Measurements from ENCODE around the gene TTLL11.

Gene TTLL11

GRCh38 chr9:122109035-122109813 is 16.1 kb upstream of the TTLL11 start:
- no peaks in the 10 kb centered on the region for H3K4me1 Mint-ChIP-seq
- DNase-seq = no peak
- no peak overlapping the region for H3K4me3 Mint-ChIP-seq
- H3K36me3 Mint-ChIP-seq = no peaks in the 10 kb centered on the region
- no peak overlapping the region for H3K27ac Mint-ChIP-seq
- peaks cover 2% of the 10 kb centered on the region for H3K9me3 Mint-ChIP-seq
- CTCF ChIA-PET = interaction anchor here (0.6 to 2.2 kb wide), 3 partner anchors 10 to 359 kb away, joined by 3 to 15 read pairs (median 9); no protein-coding TSS in a partner anchor
- peaks cover 8% of the 10 kb centered on the region for H3K27me3 Mint-ChIP-seq

- CTCF ChIA-PET = interaction anchor here (0.7 to 2.2 kb wide), 3 partner anchors 11 to 15 kb away, joined by 3 to 15 read pairs (median 6); no protein-coding TSS in a partner anchor
- Mint-ChIP-seq H3K4me1 (no peaks in the 10 kb centered on the region), H3K27me3 (peaks cover 4% of the 10 kb centered on the region), H3K4me3 (no peak overlapping the region), H3K27ac (no peak overlapping the region), H3K36me3 (no peaks in the 10 kb centered on the region), H3K9me3 (peaks cover 10% of the 10 kb centered on the region)
- no peak for DNase-seq
Measured at GRCh38 chr9:122107291-122107805, 14.2 kb upstream of the TTLL11 start.

DNA sequence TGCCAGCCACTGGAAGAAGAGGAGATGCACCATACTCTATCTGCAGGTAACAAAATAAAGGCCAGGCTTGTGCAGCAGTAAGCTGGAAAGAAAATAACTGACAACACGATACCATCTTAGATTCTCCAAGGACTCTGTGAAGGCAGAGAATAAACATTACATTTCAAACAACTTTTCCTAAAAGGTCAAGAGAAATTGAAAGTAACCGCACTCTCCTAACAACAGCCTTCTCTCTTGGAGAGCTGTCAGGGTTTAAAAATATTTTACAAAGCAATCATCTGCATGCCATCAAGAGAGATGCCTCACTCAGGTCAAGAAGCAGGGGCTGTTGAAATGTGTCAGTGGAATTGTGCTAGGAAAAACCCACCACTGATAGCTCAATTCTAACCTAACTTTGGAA is 13.5 kb upstream of the TTLL11 start:
- Mint-ChIP-seq H3K9me3 (peaks cover 10% of the 10 kb centered on the region), H3K4me1 (no peaks in the 10 kb centered on the region), H3K36me3 (no peaks in the 10 kb centered on the region), H3K27me3 (peaks cover 10% of the 10 kb centered on the region), H3K4me3 (no peak overlapping the region), H3K27ac (no peak overlapping the region)
- no peak for DNase-seq
- CTCF ChIA-PET = interaction anchor here (0.8 to 1.3 kb wide), 2 partner anchors 11 to 356 kb away, joined by 4 to 6 read pairs; no protein-coding TSS in a partner anchor

DNA sequence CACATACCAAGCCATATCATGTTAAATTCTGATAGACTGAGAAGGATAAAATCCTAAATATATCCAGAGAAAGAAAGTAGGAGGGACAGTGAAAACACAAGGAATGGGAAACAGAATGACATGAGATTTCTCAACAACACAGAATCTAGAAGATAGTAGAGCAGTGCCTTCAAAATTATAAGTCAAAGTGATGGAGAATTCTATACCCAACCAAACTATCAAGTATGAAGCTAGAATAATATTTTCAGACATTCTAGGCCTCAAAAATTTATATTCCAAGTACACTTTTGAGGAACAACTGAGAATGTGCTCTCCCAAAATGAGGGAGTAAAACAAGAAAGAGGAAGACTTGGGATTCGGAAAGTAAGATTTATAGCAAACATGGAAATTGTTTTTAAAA is 10.9 kb upstream of the TTLL11 start:
- Mint-ChIP-seq H3K27ac (no peak overlapping the region), H3K9me3 (peaks cover 10% of the 10 kb centered on the region), H3K4me1 (peaks cover 4% of the 10 kb centered on the region), H3K4me3 (no peak overlapping the region), H3K36me3 (no peaks in the 10 kb centered on the region), H3K27me3 (peaks cover 18% of the 10 kb centered on the region)
- CTCF ChIA-PET = interaction anchor here (0.7 kb wide), 2 partner anchors 245 to 247 kb away, joined by 3 read pairs; no protein-coding TSS in a partner anchor
- no peak for DNase-seq

DNA sequence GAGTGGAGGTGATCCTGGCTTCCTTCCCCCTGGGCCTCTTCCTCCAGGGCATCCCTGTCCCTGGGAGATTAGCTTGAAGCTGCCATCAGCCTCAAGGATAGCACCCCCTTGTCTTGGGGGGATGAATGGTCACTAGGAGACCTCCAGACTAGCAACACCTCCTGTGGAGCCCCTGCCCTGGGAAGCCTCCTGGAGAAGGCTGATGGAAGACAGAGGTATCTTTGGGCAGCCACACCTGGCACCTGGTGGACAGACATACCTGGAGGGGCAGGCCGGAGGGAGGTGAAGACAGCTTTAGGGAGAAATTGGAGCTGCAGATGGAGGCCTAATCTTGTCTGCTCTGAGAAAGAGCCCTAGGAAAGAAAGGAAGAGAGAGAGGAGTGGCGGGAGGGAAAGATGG is 9.0 kb upstream of the TTLL11 start:
- Mint-ChIP-seq H3K36me3 (no peaks in the 10 kb centered on the region), H3K27ac (no peak overlapping the region), H3K4me3 (no peak overlapping the region), H3K27me3 (peaks cover 20% of the 10 kb centered on the region), H3K4me1 (peaks cover 4% of the 10 kb centered on the region), H3K9me3 (peaks cover 10% of the 10 kb centered on the region)
- CTCF ChIA-PET = interaction anchor here (0.9 to 2.7 kb wide), 3 partner anchors 21 to 249 kb away, joined by 3 to 14 read pairs (median 11); no protein-coding TSS in a partner anchor
- DNase-seq = no peak

DNA sequence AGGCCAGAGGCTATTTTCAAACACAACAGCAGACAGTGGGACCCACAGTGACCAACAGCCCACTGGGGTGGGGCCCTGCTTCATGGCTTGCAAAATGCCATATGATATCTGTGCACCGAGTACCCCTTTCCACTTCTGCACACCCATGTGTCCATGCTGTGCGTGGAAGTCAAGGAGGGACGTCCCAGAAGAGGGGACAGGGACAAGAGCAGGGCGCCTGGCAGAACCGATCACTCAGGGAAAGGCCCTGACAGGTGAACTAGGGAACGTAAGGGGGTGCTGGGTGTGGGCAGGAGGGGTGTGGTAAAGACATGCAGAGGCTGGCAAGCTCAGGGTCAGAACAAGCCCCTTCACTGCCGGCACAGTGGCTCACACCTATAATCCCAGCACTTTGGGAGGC is 7.6 kb upstream of the TTLL11 start:
- DNase-seq = no peak
- CTCF ChIA-PET = interaction anchor here (0.9 to 2.7 kb wide), 5 partner anchors 20 to 263 kb away, joined by 3 to 14 read pairs (median 6); no protein-coding TSS in a partner anchor
- H3K4me1 Mint-ChIP-seq = peaks cover 4% of the 10 kb centered on the region
- H3K27me3 Mint-ChIP-seq = peaks cover 23% of the 10 kb centered on the region
- H3K9me3 Mint-ChIP-seq = peaks cover 10% of the 10 kb centered on the region
- H3K4me3 Mint-ChIP-seq = no peak overlapping the region
- H3K27ac Mint-ChIP-seq = no peak overlapping the region
- no peaks in the 10 kb centered on the region for H3K36me3 Mint-ChIP-seq

GRCh38 chr9:122099271-122099869 is 6.3 kb upstream of the TTLL11 start:
- peaks cover 31% of the 10 kb centered on the region for H3K27me3 Mint-ChIP-seq
- peak; percentile 85 for DNase-seq
- no peaks in the 10 kb centered on the region for H3K36me3 Mint-ChIP-seq
- H3K4me1 Mint-ChIP-seq = peaks cover 12% of the 10 kb centered on the region
- H3K27ac Mint-ChIP-seq = no peak overlapping the region
- CTCF ChIA-PET = interaction anchor here (0.6 to 6.9 kb wide), 26 partner anchors 9 to 1909 kb away, joined by 3 to 248 read pairs (median 4); no protein-coding TSS in a partner anchor
- H3K9me3 Mint-ChIP-seq = peaks cover 9% of the 10 kb centered on the region
- H3K4me3 Mint-ChIP-seq = peak overlapping the region; percentile 62

DNA sequence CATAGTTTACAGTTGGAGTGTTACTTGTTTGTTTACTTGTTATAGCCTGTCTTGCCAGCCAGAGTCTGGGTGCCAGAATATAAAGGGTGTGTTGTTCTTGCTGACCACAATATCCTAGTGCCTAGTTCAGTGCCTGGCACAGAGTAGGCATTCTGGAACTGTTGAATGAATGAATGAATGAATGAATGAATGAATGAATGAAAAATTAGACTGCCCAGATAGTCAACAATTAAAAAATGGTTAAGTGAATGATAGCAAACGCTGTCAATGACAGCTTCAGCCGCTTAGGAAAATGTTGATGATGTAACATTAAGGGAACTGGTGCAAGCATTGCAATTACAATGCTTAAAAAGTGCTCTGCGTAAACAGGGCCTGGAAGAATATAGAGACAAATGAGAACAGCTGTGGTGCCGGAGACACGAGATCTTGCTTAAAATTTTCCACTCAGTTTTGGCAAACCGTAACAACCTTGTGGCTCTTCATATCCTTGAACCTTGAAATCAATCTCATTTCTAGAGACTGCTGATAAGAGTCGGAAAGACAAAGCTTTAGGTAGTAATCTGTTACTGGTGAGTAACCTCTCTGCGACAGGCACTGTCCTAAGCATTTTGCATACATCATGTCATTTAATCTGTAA is 4.7 kb upstream of the TTLL11 start:
- Mint-ChIP-seq H3K27me3 (peaks cover 44% of the 10 kb centered on the region), H3K27ac (no peak overlapping the region), H3K4me1 (peaks cover 17% of the 10 kb centered on the region), H3K9me3 (no peaks in the 10 kb centered on the region), H3K4me3 (no peak overlapping the region), H3K36me3 (no peaks in the 10 kb centered on the region)
- no peak for DNase-seq
- CTCF ChIA-PET = interaction anchor here (1.1 to 6.9 kb wide), 10 partner anchors 9 to 893 kb away, joined by 3 to 248 read pairs (median 8); no protein-coding TSS in a partner anchor

GRCh38 chr9:122096620-122097415 is 3.7 kb upstream of the TTLL11 start:
- H3K36me3 Mint-ChIP-seq = no peaks in the 10 kb centered on the region
- H3K9me3 Mint-ChIP-seq = no peaks in the 10 kb centered on the region
- CTCF ChIA-PET = interaction anchor here (0.6 to 6.9 kb wide), 7 partner anchors 11 to 1111 kb away, joined by 3 to 248 read pairs (median 3); no protein-coding TSS in a partner anchor
- no peak for DNase-seq
- no peak overlapping the region for H3K4me3 Mint-ChIP-seq
- H3K27ac Mint-ChIP-seq = no peak overlapping the region
- peaks cover 40% of the 10 kb centered on the region for H3K27me3 Mint-ChIP-seq
- peaks cover 23% of the 10 kb centered on the region for H3K4me1 Mint-ChIP-seq

GRCh38 chr9:122095010-122095767 is 2.1 kb upstream of the TTLL11 start:
- H3K36me3 Mint-ChIP-seq = peaks cover 1% of the 10 kb centered on the region
- H3K9me3 Mint-ChIP-seq = no peaks in the 10 kb centered on the region
- peak; percentile 70 for DNase-seq
- H3K4me3 Mint-ChIP-seq = no peak overlapping the region
- H3K4me1 Mint-ChIP-seq = peaks cover 35% of the 10 kb centered on the region
- no peak overlapping the region for H3K27ac Mint-ChIP-seq
- CTCF ChIA-PET = interaction anchor here (0.7 to 6.9 kb wide), 10 partner anchors 11 to 713 kb away, joined by 3 to 248 read pairs (median 4); no protein-coding TSS in a partner anchor
- H3K27me3 Mint-ChIP-seq = peaks cover 33% of the 10 kb centered on the region

DNA sequence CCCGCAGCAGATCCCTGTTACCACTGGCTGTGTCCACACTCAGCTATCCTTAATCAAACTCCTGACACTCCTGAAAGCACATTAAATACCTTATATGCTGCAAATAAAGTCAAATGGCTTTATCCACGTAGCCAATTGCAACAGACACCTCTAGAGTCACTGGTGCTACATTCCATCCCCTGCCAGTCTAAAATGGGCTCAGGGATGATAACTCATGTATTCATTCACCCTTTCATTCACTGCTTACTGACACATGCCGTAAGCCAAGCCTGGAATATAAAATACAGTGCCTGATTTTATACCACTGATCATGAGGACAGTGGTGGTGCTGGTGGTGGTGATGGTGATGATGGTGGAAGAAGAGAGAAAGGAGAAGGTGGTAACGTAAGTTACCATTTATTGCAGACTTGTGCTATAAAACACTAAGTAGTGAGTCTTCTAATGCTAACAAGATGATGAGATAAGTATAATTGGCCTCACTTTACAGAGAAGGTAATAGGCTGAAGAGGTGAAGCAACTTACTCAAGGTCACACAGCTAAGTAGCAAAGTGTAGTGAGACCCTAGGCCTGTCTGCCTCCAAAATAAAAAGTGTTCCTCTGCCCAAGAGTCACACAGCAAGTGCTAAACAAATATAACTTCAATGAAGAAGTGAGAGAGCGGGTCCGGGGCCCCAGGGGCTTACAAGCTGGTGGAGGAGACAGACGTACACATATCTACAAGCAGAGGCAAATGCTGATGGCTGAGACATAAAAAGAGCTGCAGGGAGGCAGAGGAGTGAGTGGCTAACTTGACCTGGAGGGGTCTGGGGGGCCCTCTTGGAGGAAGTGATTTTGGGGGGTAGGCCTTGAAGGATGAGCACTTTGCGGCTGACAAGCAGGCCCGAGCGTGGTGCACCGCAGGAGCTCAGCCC is 1.2 kb downstream of the TTLL11 start:
- Mint-ChIP-seq H3K4me1 (peaks cover 33% of the 10 kb centered on the region), H3K9me3 (no peaks in the 10 kb centered on the region)
- no peak for DNase-seq

GRCh38 chr9:122090981-122091380 is 2.1 kb downstream of the TTLL11 start:
- Mint-ChIP-seq H3K9me3 (no peaks in the 10 kb centered on the region), H3K27me3 (peaks cover 21% of the 10 kb centered on the region), H3K36me3 (peaks cover 1% of the 10 kb centered on the region), H3K4me1 (peaks cover 33% of the 10 kb centered on the region), H3K4me3 (no peak overlapping the region), H3K27ac (no peak overlapping the region)
- CTCF ChIA-PET = no interaction called here
- no peak for DNase-seq

More for the DNA sequence above, 1.2 kb downstream of the TTLL11 start:
- H3K27me3 Mint-ChIP-seq = peaks cover 22% of the 10 kb centered on the region
- peak overlapping the region; percentile 83 for H3K4me3 Mint-ChIP-seq
- CTCF ChIA-PET = interaction anchor here (0.8 kb wide), 1 partner anchor 258 kb away, joined by 3 read pairs; no protein-coding TSS in a partner anchor
- peaks cover 1% of the 10 kb centered on the region for H3K36me3 Mint-ChIP-seq
- H3K27ac Mint-ChIP-seq = peak overlapping the region; percentile 43

All from activated naive CD4-positive, alpha-beta T cell treated with anti-CD3 and anti-CD28 coated beads, Interleukin-2, amount 10 ng/mL, durations not matched to agents 7 days and 5 days (primary cell).